CD14-positive monocyte (primary cell): ENCODE measurements around the gene CD1D. TPM values are rescaled to one million over a fixed set of nuclear protein-coding genes. Genes with fewer than 3 reads are reported as not detected.

Experiments
- DNase-seq, 3 donors: peaks; one replicate each; pipeline ENCODE4 v3.0.0-alpha.2; 2011 to 2022
- H2AFZ ChIP-seq: 2 replicates; pipeline ENCODE4 v1.6.0; 2012; ENCODE audit warnings: mild to moderate bottlenecking, low read depth, low read length, inconsistent platforms; ENCODE audit not compliant: insufficient read depth, poor library complexity, severe bottlenecking
- H3K27ac ChIP-seq, 2 donors: 1 replicate in 1 of 2; 2 replicates in 1 of 2; pipeline ENCODE4 v1.5.1; 2012 to 2013; ENCODE audit warnings: low read length in 2 of 2, control low read depth in 1 of 2, inconsistent platforms in 1 of 2, low read depth in 1 of 2, mild to moderate bottlenecking in 1 of 2
- H3K27me3 ChIP-seq, 2 donors: one replicate each; pipeline versions ENCODE4 v1.6.0 to v1.6.1; 2011 to 2013; ENCODE audit warnings: low read length in 2 of 2; ENCODE audit not compliant: control insufficient read depth in 2 of 2, insufficient read depth in 2 of 2
- H3K36me3 ChIP-seq, 2 donors: replicated peaks in 1 of 2; 1 replicate in 1 of 2; 2 replicates in 1 of 2; pipeline versions ENCODE4 v1.5.1 to v1.6.1; 2012 to 2013; ENCODE audit warnings: low read length in 2 of 2, control low read depth in 1 of 2, inconsistent platforms in 1 of 2, mild to moderate bottlenecking in 1 of 2; ENCODE audit not compliant: insufficient read depth in 2 of 2, control insufficient read depth in 1 of 2
- H3K4me1 ChIP-seq, 2 donors: 1 replicate in 1 of 2; 2 replicates in 1 of 2; pipeline versions ENCODE4 v1.5.1 to v1.6.1; 2012 to 2013; ENCODE audit warnings: low read length in 2 of 2, control low read depth in 1 of 2, inconsistent platforms in 1 of 2, mild to moderate bottlenecking in 1 of 2, moderate library complexity in 1 of 2; ENCODE audit not compliant: insufficient read depth in 2 of 2, control insufficient read depth in 1 of 2
- H3K4me2 ChIP-seq: replicated peaks from 2 replicates; pipeline ENCODE3; 2012; ENCODE audit warnings: low read length, moderate library complexity, mild to moderate bottlenecking; ENCODE audit not compliant: poor library complexity, severe bottlenecking; ENCODE audit errors: extremely low read depth
- H3K4me3 ChIP-seq, 3 experiments: fragments of 200-600 bp in 1 of 3; sonication (generic) in 1 of 3; replicated peaks in 1 of 3; 1 replicate in 2 of 3; 2 replicates in 1 of 3; pipeline ENCODE4 v1.5.1; 2011 to 2013; ENCODE audit warnings: low read length in 3 of 3, mild to moderate bottlenecking in 3 of 3, control low read depth in 2 of 3, low read depth in 2 of 3, inconsistent platforms in 1 of 3, moderate library complexity in 1 of 3
- H3K79me2 ChIP-seq: 2 replicates; pipeline ENCODE4 v1.6.0; 2012; ENCODE audit warnings: mild to moderate bottlenecking, control low read depth, inconsistent platforms, low read length, moderate library complexity; ENCODE audit not compliant: insufficient read depth
- H3K9ac ChIP-seq: 2 replicates; pipeline ENCODE4 v1.6.0; 2017; ENCODE audit warnings: low read length, mild to moderate bottlenecking; ENCODE audit not compliant: insufficient read depth, poor library complexity, severe bottlenecking
- H3K9me3 ChIP-seq, 2 donors: replicated peaks in 1 of 2; 1 replicate in 1 of 2; 2 replicates in 1 of 2; pipeline versions ENCODE4 v1.5.1 to v1.6.1; 2012 to 2013; ENCODE audit warnings: low read length in 2 of 2, control low read depth in 1 of 2; ENCODE audit not compliant: control insufficient read depth in 1 of 2, insufficient read depth in 1 of 2
- H4K20me1 ChIP-seq: 2 replicates; pipeline ENCODE4 v1.6.0; 2012; ENCODE audit warnings: mild to moderate bottlenecking, low read length, control low read depth, moderate library complexity; ENCODE audit not compliant: insufficient read depth
- H3K27ac Mint-ChIP-seq, 7 donors: one replicate each; pipeline ENCODE4 v1.8.0; 2020; ENCODE audit warnings: mild to moderate bottlenecking in 7 of 7, mixed read lengths in 7 of 7, moderate library complexity in 6 of 7, inconsistent platforms in 2 of 7
- H3K27me3 Mint-ChIP-seq, 3 donors: one replicate each; pipeline ENCODE4 v1.8.0; 2021 to 2022; ENCODE audit warnings: low read depth in 3 of 3, mild to moderate bottlenecking in 3 of 3, mixed read lengths in 3 of 3, moderate library complexity in 3 of 3, inconsistent platforms in 1 of 3
- H3K36me3 Mint-ChIP-seq, 2 donors: one replicate each; pipeline ENCODE4 v1.8.0; 2020; ENCODE audit warnings: mixed read lengths in 2 of 2, inconsistent platforms in 1 of 2, mild to moderate bottlenecking in 1 of 2
- H3K4me1 Mint-ChIP-seq: one replicate; pipeline ENCODE4 v1.8.0; 2020; ENCODE audit warnings: mild to moderate bottlenecking, mixed read lengths
- H3K4me3 Mint-ChIP-seq, 2 donors: one replicate each; pipeline ENCODE4 v1.8.0; 2020; ENCODE audit warnings: mild to moderate bottlenecking in 2 of 2, mixed read lengths in 2 of 2, moderate library complexity in 1 of 2
- H3K9me3 Mint-ChIP-seq, 7 donors: one replicate each; pipeline ENCODE4 v1.8.0; 2020 to 2022; ENCODE audit warnings: mixed read lengths in 7 of 7, mild to moderate bottlenecking in 6 of 7, moderate library complexity in 6 of 7, inconsistent platforms in 2 of 7
- CTCF ChIP-seq: fragments of 200-600 bp; IDR thresholded peaks from one replicate; pipeline ENCODE4 v1.8.0; 2022; ENCODE audit warnings: antibody characterized with exemption, mild to moderate bottlenecking
- WGBS: methylation state at CpG from one replicate; pipeline ENCODE4 v1.1.5; 2013; ENCODE audit warnings: missing lambda C conversion rate; ENCODE audit not compliant: insufficient coverage; 5-methylcytosine and 5-hydroxymethylcytosine counted together
- intact Hi-C, 2 donors: fragments of 100-400 bp; cut with micrococcal nuclease; formaldehyde crosslinking; loops; one replicate each; pipeline versions ENCODE4 v1.15.0 to v1.15.1; 2023
- polyA plus RNA-seq, 3 donors: library from polyadenylated mRNA; depleted of rRNA in 1 of 3; unstranded in 2 of 3; stranded (reverse) in 1 of 3; fragments of 300-500 nt in 2 of 3; fragments of >200 nt in 1 of 3; fragmentation: Illumina TruSeq in 2 of 3; gene quantifications; 1 replicate in 2 of 3; 2 replicates in 1 of 3; pipeline ENCODE4 v1.2.3, GENCODE V29; 2012 to 2021

Gene CD1D
- polyA plus RNA-seq, 3 donors: 121 to 144 (median 134) TPM

DNA sequence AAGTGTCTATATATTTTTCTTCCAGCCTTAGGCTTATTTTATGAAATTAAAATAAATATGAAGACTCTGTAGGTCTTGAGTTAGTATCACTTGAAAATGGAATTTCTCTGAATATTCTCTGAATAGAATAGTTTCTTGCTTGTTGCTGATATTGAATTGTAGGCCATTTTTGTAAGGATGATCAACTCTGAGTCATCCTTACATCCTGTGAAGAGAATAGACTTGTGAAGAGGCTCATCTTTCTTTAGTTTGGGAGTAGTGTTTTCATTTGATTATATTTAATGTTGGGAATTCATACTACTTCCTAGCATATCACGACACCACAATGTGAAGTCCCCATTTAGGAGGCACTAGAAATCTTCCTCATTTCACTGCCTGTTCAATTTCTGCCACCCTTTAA, 27.5 kb upstream of the CD1D start:
- Histone ChIP-seq H2AFZ (no peak overlapping the region), H3K4me2 (peak overlapping the region; percentile 62), H3K4me1 (peaks cover 70% of the 10 kb centered on the region in 2 donors), H4K20me1 (no peaks in the 10 kb centered on the region), H3K36me3 (no peaks in the 10 kb centered on the region), H3K27me3 (no peaks in the 10 kb centered on the region), H3K9me3 (no peaks in the 10 kb centered on the region), H3K9ac (no peak overlapping the region), H3K79me2 (no peaks in the 10 kb centered on the region), H3K4me3 (peak overlapping the region in 1 of 3 experiments; percentile 63), H3K27ac (peak overlapping the region in 1 of 2 donors; percentile 64)
- H3K9me3 Mint-ChIP-seq: peaks cover 0 to 7% (median 5%) of the 10 kb centered on the region in 7 donors
- peak overlapping the region in 4 of 7 donors; percentile 79 to 90 (median 88) for H3K27ac Mint-ChIP-seq
- no peaks in the 10 kb centered on the region for H3K36me3 Mint-ChIP-seq
- no peak overlapping the region for H3K4me3 Mint-ChIP-seq
- H3K27me3 Mint-ChIP-seq: no peaks in the 10 kb centered on the region
- intact Hi-C loops: no loop called here
- TF ChIP-seq CTCF: no peak
- DNase-seq: no peak
- no CpG with 5 or more reads among the region's 1 CpG for WGBS
- peaks cover 67% of the 10 kb centered on the region for H3K4me1 Mint-ChIP-seq

DNA sequence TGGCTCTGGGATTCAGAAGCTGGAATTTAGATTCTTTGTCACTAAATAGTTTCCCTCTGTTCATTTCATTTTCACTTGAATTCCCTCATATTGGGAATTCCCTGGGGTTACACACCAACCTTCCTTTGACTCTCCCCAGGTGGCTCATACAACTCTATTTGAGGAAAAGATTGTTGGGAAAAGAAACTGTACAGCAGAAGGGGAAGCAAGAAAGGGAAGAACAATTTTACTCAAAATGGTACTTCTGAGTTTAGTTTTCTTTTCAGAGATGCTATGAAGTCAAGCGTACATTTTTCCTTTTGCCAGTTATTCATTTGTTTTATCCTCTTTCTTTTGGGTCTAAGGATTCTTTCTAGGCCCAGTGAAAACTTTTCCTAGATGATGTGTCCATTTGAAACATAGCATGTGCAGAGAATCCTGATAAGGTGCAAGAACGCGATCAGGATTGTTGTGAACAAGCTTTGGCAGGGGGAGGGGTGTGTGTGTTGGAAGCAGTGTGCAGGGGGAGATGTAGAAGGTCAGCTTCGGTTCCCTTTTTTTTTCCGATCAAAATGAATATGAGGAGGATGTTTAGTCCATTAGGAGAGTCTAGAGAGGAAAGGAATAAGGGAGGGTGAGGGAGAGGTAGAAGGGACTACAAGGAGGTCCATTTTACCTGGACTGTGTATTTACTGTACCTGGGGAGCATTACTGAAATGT, 26.8 kb upstream of the CD1D start:
- H3K27ac Mint-ChIP-seq: peak overlapping the region; percentile 79 to 90 (median 86)
- no peaks in the 10 kb centered on the region for H3K36me3 ChIP-seq
- peaks cover 63% of the 10 kb centered on the region in 2 donors for H3K4me1 ChIP-seq
- 29% methylated on average over 4 of the region's 5 CpGs for WGBS
- TF ChIP-seq CTCF: no peak
- no peaks in the 10 kb centered on the region for H3K9me3 ChIP-seq
- H3K4me2 ChIP-seq: peak overlapping the region; percentile 62
- no peaks in the 10 kb centered on the region for H3K27me3 ChIP-seq
- DNase-seq: peak in 2 of 3 donors; percentile 27 to 38
- H4K20me1 ChIP-seq: no peaks in the 10 kb centered on the region
- intact Hi-C loops: no loop called here
- H3K9me3 Mint-ChIP-seq: peaks cover 0 to 6% (median 3%) of the 10 kb centered on the region in 7 donors
- peak overlapping the region; percentile 54 to 69 for H3K4me3 Mint-ChIP-seq
- H3K79me2 ChIP-seq: no peaks in the 10 kb centered on the region
- peak overlapping the region; percentile 11 to 64 for H3K27ac ChIP-seq
- no peaks in the 10 kb centered on the region for H3K36me3 Mint-ChIP-seq
- H3K9ac ChIP-seq: no peak overlapping the region
- H2AFZ ChIP-seq: peak overlapping the region; percentile 37
- H3K4me3 ChIP-seq: peak overlapping the region in 2 of 3 experiments; percentile 3 to 63
- H3K4me1 Mint-ChIP-seq: peaks cover 59% of the 10 kb centered on the region
- H3K27me3 Mint-ChIP-seq: no peaks in the 10 kb centered on the region
